MV-4-11 (cell line): ENCODE data around the gene MRPS34.
"Not testable (repeated sequence)": the region's sequence is repeated elsewhere in the genome, so short reads cannot be mapped to it uniquely, and the experiment has no call there.

Experiments used
- DNase-seq: peaks from one replicate; lab custom pipeline; 2025; lab: John Stamatoyannopoulos, UW

MRPS34 gene

DNA sequence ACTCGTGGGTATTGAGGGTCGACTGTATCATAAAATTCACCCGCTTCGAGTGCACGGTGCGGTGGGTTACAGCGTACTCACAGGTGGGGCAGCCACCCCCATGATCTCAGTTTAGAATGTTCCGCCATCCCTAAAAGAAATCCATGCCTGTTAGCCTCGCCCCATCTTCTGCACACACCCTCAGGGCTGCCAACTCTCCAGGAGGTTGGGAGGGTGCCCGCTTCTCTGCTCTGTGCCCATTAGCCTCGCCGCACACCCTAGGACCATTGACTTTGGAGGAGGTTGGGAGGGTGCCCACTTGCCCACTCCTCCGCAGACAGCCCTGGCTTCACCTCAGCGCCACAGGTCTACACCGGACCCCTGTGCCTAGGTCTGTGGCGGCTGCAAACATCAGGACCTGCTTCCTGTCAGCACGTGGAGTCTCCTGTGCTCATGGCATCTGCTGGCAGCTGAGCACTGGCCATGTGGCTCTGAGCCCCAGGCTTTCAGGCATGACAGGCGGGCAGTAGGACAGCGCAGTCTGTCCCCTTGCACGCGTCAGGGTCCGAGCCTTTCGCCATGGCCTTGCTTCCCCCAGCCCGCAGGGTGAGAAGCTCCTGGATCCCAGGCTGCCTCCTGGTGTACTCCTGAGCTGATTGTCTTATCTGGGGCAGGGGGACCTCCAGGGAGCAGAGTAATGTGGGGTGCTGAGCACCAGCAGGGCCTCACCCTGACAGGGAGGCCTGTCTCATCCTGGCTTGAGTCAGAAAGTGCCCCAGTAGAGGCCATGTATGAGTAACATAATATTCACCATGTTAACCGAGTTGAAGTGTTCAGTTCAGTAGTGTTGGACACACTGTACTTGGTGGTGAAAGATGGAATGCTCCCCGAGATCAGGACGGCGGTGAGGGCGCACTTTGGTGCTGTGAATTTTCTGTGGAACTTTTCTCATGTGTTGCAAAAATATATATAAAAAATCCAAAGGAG, 23.5 kb downstream of the MRPS34 start:
- no peak for DNase-seq

DNA sequence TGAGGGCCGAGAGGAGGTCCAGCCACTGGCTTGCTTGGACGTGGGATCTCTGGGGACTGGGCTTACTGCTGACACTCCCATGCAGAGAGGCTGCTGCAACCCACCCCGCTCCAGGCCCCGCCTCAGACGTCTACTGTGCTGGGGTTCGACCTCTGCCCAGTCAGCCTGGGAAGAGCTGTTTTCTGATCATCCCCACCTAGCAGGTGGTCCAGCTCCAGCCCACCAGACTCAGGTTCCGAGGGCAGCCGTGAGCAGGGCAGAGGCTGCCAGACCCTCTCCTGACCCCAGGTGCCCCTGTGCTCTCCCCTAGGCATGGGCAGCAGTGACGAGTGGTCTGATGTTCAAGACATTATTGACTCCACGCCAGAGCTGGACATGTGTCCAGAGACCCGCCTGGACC, 25.0 kb downstream of the MRPS34 start:
- DNase-seq = no peak

GRCh38 chr16:1746693-1747195, 26.2 kb downstream of the MRPS34 start:
- DNase-seq = no peak

- DNase-seq = no peak
Observed at GRCh38 chr16:1745900-1746692, 26.8 kb downstream of the MRPS34 start.

GRCh38 chr16:1745181-1745899, 27.6 kb downstream of the MRPS34 start:
- DNase-seq = no peak

DNA sequence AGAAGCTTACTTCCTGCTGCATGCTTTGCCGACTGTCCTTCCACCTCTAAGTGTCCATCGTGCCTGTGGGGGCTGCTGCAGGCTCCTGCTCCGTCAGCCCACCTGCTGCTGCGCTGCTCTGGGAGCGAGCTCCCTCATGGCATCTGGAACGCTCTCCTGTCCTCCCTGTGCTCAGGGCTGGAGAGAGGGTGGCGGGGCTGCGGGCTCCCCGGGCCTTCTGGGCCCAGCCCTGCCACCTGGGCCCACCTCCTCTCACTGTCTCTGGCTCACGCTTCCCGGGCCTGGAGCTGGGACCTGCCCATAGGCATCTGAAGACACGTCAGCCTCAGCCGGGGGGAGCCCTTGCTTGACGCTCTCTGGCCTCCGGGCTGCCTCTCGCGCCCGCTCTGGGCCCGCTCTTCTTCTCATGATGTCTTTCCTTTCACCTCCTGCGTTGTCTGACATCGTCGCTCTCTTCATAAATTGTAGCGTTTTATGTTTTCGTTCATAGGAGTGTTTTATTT, 28.5 kb downstream of the MRPS34 start:
- DNase-seq = no peak

DNA sequence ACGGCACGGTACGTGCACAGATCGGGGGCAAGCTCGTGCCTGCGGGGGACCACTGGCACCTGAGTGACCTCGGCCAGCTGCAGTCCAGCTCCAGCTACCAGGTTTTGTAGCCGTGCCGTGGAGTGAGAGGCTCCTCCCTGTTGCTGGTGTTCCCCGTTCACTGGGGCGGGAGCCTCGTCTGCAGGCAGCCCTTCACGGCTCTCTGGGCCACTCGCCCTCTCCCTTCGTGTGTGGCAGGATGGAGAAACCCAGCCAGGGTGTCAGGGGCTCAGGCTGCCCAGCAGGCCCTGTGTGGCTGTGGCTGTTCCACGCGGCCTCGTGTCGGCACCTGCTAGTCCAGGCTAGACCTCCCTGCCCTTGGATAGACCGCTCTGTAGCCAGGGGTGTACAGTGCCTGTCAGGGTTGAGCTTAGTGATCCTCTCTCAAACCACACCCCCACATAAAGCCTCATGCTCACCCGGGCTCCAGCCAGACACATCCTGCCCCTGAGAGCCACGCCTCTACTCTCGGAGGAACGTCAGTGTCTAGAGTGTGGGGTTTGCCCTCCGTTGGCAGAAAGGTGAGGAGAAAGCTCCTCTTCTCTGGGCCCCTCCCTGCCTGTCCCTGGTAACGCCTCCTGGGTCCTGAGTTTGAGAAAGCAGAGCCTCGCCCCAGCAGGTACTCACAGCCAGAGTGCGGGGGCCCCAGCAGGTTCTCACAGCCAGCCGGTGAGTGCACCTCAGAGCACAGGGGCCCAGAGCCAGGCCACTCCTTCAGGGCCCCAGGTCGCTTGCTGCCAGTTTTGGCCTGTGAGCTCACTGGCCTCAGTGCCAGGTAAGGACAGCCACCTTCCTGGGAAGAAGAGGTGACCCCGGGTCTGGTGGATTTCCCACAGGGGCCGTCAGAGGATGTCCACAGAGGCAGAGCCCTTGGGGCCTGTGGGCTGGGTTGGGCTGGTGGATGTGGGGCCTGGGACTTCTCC, 29.3 kb downstream of the MRPS34 start:
- DNase-seq = no peak

DNA sequence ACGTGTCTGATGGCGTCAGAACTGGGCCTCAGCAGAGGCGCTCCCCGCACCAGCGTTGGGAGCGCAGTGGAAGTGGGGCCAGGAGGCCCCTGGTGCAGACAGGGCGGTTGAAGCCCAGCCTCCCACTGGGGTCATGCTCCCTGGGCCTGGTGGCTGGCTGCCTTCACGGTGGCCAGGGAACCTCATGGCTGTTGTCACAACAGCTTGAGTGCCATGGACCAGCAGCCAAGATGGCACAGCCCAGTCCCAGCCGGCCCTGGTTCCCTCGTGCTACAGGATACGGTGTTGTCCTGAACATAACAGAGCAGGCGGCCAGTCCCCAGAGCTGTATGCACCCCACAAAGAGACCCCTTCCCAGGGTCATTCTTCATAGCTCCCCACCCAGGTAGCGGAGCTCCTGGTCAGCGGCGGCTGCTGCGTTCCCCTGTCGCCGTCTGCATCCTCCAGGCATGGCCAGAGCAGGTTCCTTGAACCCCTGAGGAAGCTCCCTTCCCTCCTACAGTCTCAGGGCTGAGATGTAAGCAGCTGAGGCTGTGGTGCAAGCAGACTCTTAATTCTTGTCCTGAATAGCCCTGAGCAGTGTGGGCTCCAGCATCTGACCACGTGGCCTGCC, 31.3 kb downstream of the MRPS34 start:
- DNase-seq = no peak

GRCh38 chr16:1740781-1741490, 32.0 kb downstream of the MRPS34 start:
- DNase-seq = no peak

- DNase-seq = no peak
Observed at GRCh38 chr16:1740234-1740633, 32.7 kb downstream of the MRPS34 start.

GRCh38 chr16:1734816-1735215, 38.1 kb downstream of the MRPS34 start:
- DNase-seq = no peak

- DNase-seq = no peak
Observed at GRCh38 chr16:1734123-1734522, 38.8 kb downstream of the MRPS34 start.

DNA sequence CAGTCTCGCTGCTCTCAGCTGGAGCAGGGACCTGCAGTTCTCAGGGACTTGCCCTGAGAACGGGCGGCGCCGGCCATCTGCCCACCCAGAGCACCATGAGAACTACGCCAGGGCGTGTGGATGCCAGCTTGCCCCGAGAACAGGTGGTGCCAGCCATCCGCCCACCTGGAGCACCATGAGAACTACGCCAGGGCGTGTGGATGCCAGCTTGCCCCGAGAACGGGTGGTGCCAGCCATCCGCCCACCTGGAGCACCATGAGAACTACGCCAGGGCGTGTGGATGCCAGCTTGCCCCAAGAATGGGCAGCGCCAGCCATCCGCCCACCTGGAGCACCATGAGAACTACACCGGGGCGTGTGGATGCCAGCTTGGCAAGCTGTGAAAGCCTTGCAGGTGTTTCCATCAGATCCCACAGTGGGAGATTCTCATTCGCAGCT, 40.4 kb downstream of the MRPS34 start:
- DNase-seq = not testable (repeated sequence)

DNA sequence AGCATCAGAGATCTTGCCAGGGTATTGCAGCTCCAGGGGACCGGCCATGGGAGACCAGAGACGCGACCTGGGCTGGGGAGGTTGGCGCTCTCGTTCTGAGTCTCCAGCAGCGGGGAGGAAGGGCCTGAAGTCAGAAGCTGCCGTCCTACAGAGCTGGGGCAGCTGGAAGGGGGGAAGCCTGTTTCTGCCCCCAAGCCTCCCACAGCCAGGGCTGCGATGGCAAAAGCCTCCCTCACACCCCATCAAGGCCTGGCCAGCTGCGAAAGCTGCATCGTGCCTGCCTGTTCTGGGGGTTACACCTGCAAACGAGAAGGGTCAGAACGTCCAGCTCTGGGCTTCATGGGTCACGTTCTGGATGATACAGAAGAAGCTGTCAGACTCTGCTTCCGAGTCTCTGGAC, 40.9 kb downstream of the MRPS34 start:
- DNase-seq = no peak

GRCh38 chr16:1731603-1732002, 41.3 kb downstream of the MRPS34 start:
- DNase-seq = no peak

DNA sequence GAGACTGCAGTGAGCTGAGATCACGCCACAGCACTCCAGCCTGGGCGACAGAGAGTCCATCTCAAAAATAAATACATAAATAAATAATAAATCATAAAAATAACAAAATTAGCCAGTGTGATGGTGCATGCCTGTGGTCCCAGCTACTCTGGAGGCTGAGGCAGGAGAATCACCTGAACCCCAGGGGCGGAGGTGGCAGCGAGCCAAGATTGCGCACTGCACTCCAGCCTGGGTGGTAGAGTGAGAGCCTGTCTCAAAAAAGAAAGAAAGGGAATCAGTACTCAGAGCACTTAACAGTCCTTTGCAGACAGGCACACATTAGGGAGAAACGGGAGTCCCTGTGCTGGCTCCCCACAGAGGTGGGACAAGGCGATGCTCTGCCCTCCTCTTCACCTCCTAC, 41.9 kb downstream of the MRPS34 start:
- DNase-seq = no peak

- no peak for DNase-seq
Observed at GRCh38 chr16:1729445-1729844, 43.5 kb downstream of the MRPS34 start.

- no peak for DNase-seq
Observed at GRCh38 chr16:1729026-1729425, 43.9 kb downstream of the MRPS34 start.
